HepG2 (cell line): ENCODE measurements around the gene ICAM5. TPM values are rescaled to one million over a fixed set of nuclear protein-coding genes. Genes with fewer than 3 reads are reported as not detected.
"Not testable (repeated sequence)": the region's sequence is repeated elsewhere in the genome, so short reads cannot be mapped to it uniquely, and the experiment has no call there.

Experiments used
- ATAC-seq: fragments of 200-7000 bp; cut with Tn5 transposase; 3 replicates; pipeline ENCODE4 v1.9.1; 2020; ENCODE audit warnings: mild to moderate bottlenecking, moderate library complexity
- BruUV-seq: library from RNA; stranded (reverse); fragments of 400-500 nt; replicated peaks from 2 replicates; lab custom pipeline; 2021; lab: Mats Ljungman, UMichigan
- CTCF ChIA-PET: fragments of 300-600 bp; formaldehyde crosslinking; extraction: SDS; loops from one replicate; lab custom pipeline; 2021; ENCODE audit warnings: low total read pairs, inconsistent platforms, low intra/inter-chr PET ratio; lab: Yijun Ruan, JAX
- POLR2A ChIA-PET: fragments of 350-600 bp; sonication (Branson Sonifier 250); formaldehyde crosslinking; loops from one replicate; lab custom pipeline; 2020; ENCODE audit warnings: antibody characterized with exemption, inconsistent platforms; lab: Yijun Ruan, JAX
- DNase-seq: peaks from one replicate; pipeline ENCODE4 v3.0.0-alpha.2; 2015; ENCODE audit warnings: low spot score
- FAIRE-seq: peaks from 3 replicates; lab custom pipeline; 2011; peaks lifted over from hg19 to GRCh38; lab: Jason Lieb, UNC
- H2AFZ ChIP-seq: one replicate; pipeline ENCODE4 v1.6.1; 2011; ENCODE audit warnings: low read length, inconsistent platforms
- H3K27ac ChIP-seq: fragments of 300-600 bp; 3 replicates; pipeline ENCODE4 v1.8.0; 2011; ENCODE audit warnings: mixed run types, mild to moderate bottlenecking, mixed read lengths, low read length, inconsistent platforms; ENCODE audit not compliant: insufficient read depth; ENCODE audit errors: extremely low read length
- H3K27me3 ChIP-seq, 2 experiments: fragments of 200-600 bp in 1 of 2; 2 replicates in 1 of 2; 3 replicates in 1 of 2; pipeline versions ENCODE4 v1.6.0 to v1.8.0; 2011; ENCODE audit warnings: low read length in 2 of 2, mild to moderate bottlenecking in 2 of 2, moderate library complexity in 2 of 2, inconsistent platforms in 1 of 2; ENCODE audit not compliant: insufficient read depth in 2 of 2, control insufficient read depth in 1 of 2
- H3K36me3 ChIP-seq, 2 experiments: fragments of 200-600 bp in 1 of 2; replicated peaks in 1 of 2; 2 replicates in 1 of 2; 3 replicates in 1 of 2; pipeline versions ENCODE4 v1.5.1 to v1.8.0; 2011; ENCODE audit warnings: low read length in 2 of 2, inconsistent platforms in 1 of 2; ENCODE audit not compliant: insufficient read depth in 2 of 2, control insufficient read depth in 1 of 2
- H3K4me1 ChIP-seq: 2 replicates; pipeline ENCODE4 v1.5.1; 2012; ENCODE audit warnings: low read length, inconsistent platforms; ENCODE audit not compliant: insufficient read depth
- H3K4me2 ChIP-seq: 2 replicates; pipeline ENCODE4 v1.6.0; 2011; ENCODE audit warnings: low read depth, low read length, inconsistent platforms
- H3K4me3 ChIP-seq, 3 experiments: fragments of 200-600 bp in 1 of 3; sonication (generic), shearing (Covaris generic) in 1 of 3; replicated peaks in 1 of 3; 2 replicates each; pipeline ENCODE4 v1.5.1; 2011 to 2016; ENCODE audit warnings: low read length in 3 of 3, inconsistent platforms in 2 of 3, low read depth in 2 of 3, mild to moderate bottlenecking in 2 of 3, control low read depth in 1 of 3, mixed read lengths in 1 of 3; ENCODE audit not compliant: insufficient read depth in 1 of 3
- H3K79me2 ChIP-seq: one replicate; pipeline ENCODE4 v1.6.1; 2011; ENCODE audit warnings: low read length, inconsistent platforms; ENCODE audit not compliant: insufficient read depth
- H3K9ac ChIP-seq: 2 replicates; pipeline ENCODE4 v1.6.0; 2011; ENCODE audit warnings: mild to moderate bottlenecking, low read depth, low read length, inconsistent platforms; ENCODE audit not compliant: insufficient read depth
- H3K9me3 ChIP-seq: 2 replicates; pipeline ENCODE4 v1.5.1; 2012; ENCODE audit warnings: mild to moderate bottlenecking, low read length
- H4K20me1 ChIP-seq: 2 replicates; pipeline ENCODE4 v1.6.0; 2011; ENCODE audit warnings: inconsistent platforms, mild to moderate bottlenecking, low read length, moderate library complexity; ENCODE audit not compliant: insufficient read depth
- BCL6 ChIP-seq: IDR thresholded peaks from 2 replicates; pipeline ENCODE4 v1.6.1; 2016; ENCODE audit warnings: missing genetic modification reagents, missing compliant biosample characterization
- CBX5 ChIP-seq: sonication (generic); formaldehyde crosslinking; IDR thresholded peaks from 2 replicates; pipeline ENCODE4 v1.4.0; 2020; ENCODE audit warnings: missing genetic modification reagents, borderline replicate concordance
- ELF4 ChIP-seq: sonication (generic); formaldehyde crosslinking; IDR thresholded peaks from 2 replicates; pipeline ENCODE4 v1.5.0; 2020; ENCODE audit warnings: missing genetic modification reagents, mild to moderate bottlenecking, moderate library complexity, borderline replicate concordance
- ERF ChIP-seq: IDR thresholded peaks from 2 replicates; pipeline ENCODE4 v1.6.1; 2018; ENCODE audit warnings: missing biosample characterization, missing genetic modification reagents
- HNRNPL ChIP-seq: fragments of 200-400 bp; formaldehyde crosslinking; IDR thresholded peaks from 2 replicates; pipeline ENCODE4 v1.6.1; 2017; ENCODE audit warnings: mild to moderate bottlenecking, low read depth, low read length
- IKZF4 ChIP-seq: sonication (generic); formaldehyde crosslinking; IDR thresholded peaks from 2 replicates; pipeline ENCODE4 v1.5.1; 2020; ENCODE audit warnings: borderline replicate concordance, mild to moderate bottlenecking, low read depth, missing genetic modification reagents; ENCODE audit errors: not compliant biosample characterization
- KAT8 ChIP-seq: IDR thresholded peaks from 2 replicates; pipeline ENCODE4 v1.6.1; 2016; ENCODE audit warnings: missing genetic modification reagents, missing compliant biosample characterization
- MED1 ChIP-seq: sonication (generic); formaldehyde crosslinking; IDR thresholded peaks from 2 replicates; pipeline ENCODE4 v1.4.0; 2020; ENCODE audit warnings: missing genetic modification reagents
- RAD21 ChIP-seq: fragments of 450-650 bp; formaldehyde crosslinking; IDR thresholded peaks from 2 replicates; pipeline ENCODE4 v1.5.0; 2020; ENCODE audit warnings: mild to moderate bottlenecking
- SRSF1 ChIP-seq: fragments of 200-400 bp; formaldehyde crosslinking; optimal IDR thresholded peaks from 2 replicates; pipeline ENCODE3; 2017; ENCODE audit warnings: mild to moderate bottlenecking, low read depth, low read length, moderate library complexity
- TARDBP ChIP-seq: sonication (generic); formaldehyde crosslinking; IDR thresholded peaks from 2 replicates; pipeline ENCODE4 v1.8.0; 2022; ENCODE audit warnings: mild to moderate bottlenecking, missing genetic modification reagents
- ZNF331 ChIP-seq: sonication (generic); formaldehyde crosslinking; IDR thresholded peaks from 2 replicates; pipeline ENCODE4 v1.4.0; 2020; ENCODE audit warnings: missing genetic modification reagents
- ZNF674 ChIP-seq: sonication (generic); formaldehyde crosslinking; IDR thresholded peaks from 2 replicates; pipeline ENCODE4 v1.5.0; 2020; ENCODE audit warnings: low read depth, mild to moderate bottlenecking, missing genetic modification reagents
- WGBS: methylation state at CpG from one replicate; pipeline ENCODE4 v1.1.6; 2017; ENCODE audit warnings: low lambda C conversion rate; 5-methylcytosine and 5-hydroxymethylcytosine counted together
- in situ Hi-C: cut with HindIII; loops from 2 replicates; pipeline ENCODE4 v1.10.0; 2017; ENCODE audit warnings: low pct_unique_long_range_greater_than_20kb; ENCODE audit not compliant: extremely low pct_ligation_motif_present
- intact Hi-C: fragments of 100-400 bp; cut with micrococcal nuclease; formaldehyde crosslinking; loops from one replicate; pipeline ENCODE4 v1.10.0; 2022; ENCODE audit not compliant: unreplicated experiment
- polyA plus RNA-seq, 8 experiments: library from polyadenylated mRNA; depleted of rRNA in 3 of 8; stranded (reverse) in 7 of 8; unstranded in 1 of 8; fragments of >200 nt; fragmentation: Illumina TruSeq in 4 of 8; extraction: Trizol in 4 of 8; gene quantifications; 2 replicates each; pipeline versions ENCODE4 v1.2.1 to v1.2.3, GENCODE V29; 2011 to 2016; ENCODE audit warnings: low read depth in 4 of 8, missing spikeins in 1 of 8, mixed read lengths in 1 of 8; ENCODE audit not compliant: insufficient read depth in 1 of 8
- total RNA-seq, 5 experiments: library from RNA; depleted of rRNA; stranded (reverse); fragments of >200 nt; fragmentation: Illumina TruSeq; extraction: Trizol; gene quantifications; 2 replicates each; pipeline ENCODE4 v1.2.3, GENCODE V29; 2016; ENCODE audit warnings: low read depth in 1 of 5
- TF ChIP-seq, protein P1 (sequence below): sonication (generic); formaldehyde crosslinking; IDR thresholded peaks from 2 replicates; pipeline ENCODE4 v1.4.0; 2020; ENCODE audit warnings: missing genetic modification reagents, mild to moderate bottlenecking, borderline replicate concordance
- TF ChIP-seq, protein P2 (sequence below): sonication (generic); formaldehyde crosslinking; IDR thresholded peaks from 2 replicates; pipeline ENCODE4 v1.8.0; 2022; ENCODE audit warnings: missing genetic modification reagents, mild to moderate bottlenecking, moderate library complexity, borderline replicate concordance
- TF ChIP-seq, protein P3 (sequence below): sonication (generic); formaldehyde crosslinking; IDR thresholded peaks from 2 replicates; pipeline ENCODE4 v1.5.0; 2020; ENCODE audit warnings: mild to moderate bottlenecking, missing genetic modification reagents, moderate library complexity
- TF ChIP-seq, protein P4 (sequence below): sonication (generic); formaldehyde crosslinking; IDR thresholded peaks from 2 replicates; pipeline ENCODE4 v1.4.0; 2020; ENCODE audit warnings: mild to moderate bottlenecking, missing genetic modification reagents

ICAM5 gene
- total and polyA plus RNA-seq, 2 of the 13 experiments (the other 11 are each of a cell fraction or from before 2014, with no cell fraction given) = 0.46 to 1.6 TPM

DNA sequence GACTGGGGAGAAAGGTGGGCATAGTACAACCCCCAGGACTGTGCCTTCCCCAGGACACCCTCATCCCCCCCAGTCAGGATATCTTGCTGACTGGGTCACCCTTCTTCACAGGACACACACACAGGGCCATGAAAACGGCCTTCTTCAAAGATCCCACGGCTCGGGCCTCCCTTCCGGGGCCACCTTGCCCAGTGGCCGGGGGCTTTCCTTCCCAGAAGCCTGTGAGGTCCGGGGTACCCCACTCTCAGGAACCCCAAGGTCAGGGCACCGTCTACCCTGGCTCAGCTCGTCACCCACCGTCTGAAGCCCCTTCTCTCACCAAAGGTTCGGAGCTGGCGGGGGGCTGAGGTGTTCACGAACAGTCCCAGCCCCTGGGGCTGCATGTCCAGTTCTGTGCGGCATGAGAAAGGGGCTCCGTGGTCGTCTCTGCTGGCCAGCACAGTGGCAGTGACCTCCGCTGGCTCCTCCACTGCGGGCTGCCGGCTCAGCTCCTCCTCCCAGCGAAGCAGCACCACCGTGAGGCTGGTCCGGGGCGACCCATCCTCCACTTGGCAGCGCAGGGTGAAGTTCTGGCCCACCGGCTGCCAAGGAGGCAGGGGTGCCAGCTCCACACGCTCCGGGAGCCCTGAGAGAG lies 45.7 kb downstream of the ICAM5 start (continued):
- TF ChIP-seq IKZF4 (CRISPR knock-in tag) = peak; percentile 7
- TF ChIP-seq HNRNPL = peak; percentile 97
- TF ChIP-seq, protein P1, sequence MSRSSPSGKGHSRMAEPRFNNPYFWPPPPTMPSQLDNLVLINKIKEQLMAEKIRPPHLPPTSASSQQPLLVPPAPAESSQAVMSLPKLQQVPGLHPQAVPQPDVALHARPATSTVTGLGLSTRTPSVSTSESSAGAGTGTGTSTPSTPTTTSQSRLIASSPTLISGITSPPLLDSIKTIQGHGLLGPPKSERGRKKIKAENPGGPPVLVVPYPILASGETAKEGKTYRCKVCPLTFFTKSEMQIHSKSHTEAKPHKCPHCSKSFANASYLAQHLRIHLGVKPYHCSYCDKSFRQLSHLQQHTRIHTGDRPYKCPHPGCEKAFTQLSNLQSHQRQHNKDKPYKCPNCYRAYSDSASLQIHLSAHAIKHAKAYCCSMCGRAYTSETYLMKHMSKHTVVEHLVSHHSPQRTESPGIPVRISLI (CRISPR knock-in tag) = peak; percentile 10; the same call in 1 of the 2 replicates
- TF ChIP-seq, protein P2, sequence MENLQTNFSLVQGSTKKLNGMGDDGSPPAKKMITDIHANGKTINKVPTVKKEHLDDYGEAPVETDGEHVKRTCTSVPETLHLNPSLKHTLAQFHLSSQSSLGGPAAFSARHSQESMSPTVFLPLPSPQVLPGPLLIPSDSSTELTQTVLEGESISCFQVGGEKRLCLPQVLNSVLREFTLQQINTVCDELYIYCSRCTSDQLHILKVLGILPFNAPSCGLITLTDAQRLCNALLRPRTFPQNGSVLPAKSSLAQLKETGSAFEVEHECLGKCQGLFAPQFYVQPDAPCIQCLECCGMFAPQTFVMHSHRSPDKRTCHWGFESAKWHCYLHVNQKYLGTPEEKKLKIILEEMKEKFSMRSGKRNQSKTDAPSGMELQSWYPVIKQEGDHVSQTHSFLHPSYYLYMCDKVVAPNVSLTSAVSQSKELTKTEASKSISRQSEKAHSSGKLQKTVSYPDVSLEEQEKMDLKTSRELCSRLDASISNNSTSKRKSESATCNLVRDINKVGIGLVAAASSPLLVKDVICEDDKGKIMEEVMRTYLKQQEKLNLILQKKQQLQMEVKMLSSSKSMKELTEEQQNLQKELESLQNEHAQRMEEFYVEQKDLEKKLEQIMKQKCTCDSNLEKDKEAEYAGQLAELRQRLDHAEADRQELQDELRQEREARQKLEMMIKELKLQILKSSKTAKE (CRISPR knock-in tag) = 0 out of 2 replicates have a peak, but pooled peaks have one; percentile 47
- TF ChIP-seq, protein P3, sequence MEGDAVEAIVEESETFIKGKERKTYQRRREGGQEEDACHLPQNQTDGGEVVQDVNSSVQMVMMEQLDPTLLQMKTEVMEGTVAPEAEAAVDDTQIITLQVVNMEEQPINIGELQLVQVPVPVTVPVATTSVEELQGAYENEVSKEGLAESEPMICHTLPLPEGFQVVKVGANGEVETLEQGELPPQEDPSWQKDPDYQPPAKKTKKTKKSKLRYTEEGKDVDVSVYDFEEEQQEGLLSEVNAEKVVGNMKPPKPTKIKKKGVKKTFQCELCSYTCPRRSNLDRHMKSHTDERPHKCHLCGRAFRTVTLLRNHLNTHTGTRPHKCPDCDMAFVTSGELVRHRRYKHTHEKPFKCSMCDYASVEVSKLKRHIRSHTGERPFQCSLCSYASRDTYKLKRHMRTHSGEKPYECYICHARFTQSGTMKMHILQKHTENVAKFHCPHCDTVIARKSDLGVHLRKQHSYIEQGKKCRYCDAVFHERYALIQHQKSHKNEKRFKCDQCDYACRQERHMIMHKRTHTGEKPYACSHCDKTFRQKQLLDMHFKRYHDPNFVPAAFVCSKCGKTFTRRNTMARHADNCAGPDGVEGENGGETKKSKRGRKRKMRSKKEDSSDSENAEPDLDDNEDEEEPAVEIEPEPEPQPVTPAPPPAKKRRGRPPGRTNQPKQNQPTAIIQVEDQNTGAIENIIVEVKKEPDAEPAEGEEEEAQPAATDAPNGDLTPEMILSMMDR (CRISPR knock-in tag) = peak; percentile 83
- TF ChIP-seq, protein P4, sequence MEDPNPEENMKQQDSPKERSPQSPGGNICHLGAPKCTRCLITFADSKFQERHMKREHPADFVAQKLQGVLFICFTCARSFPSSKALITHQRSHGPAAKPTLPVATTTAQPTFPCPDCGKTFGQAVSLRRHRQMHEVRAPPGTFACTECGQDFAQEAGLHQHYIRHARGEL (CRISPR knock-in tag) = no peak
- 0 out of 2 replicates have a peak, but pooled peaks have one; percentile 32 for TF ChIP-seq BCL6 (CRISPR knock-in tag)
- TF ChIP-seq TARDBP (CRISPR knock-in tag) = no peak
- TF ChIP-seq CBX5 = peak; percentile 34; the same call in 1 of the 2 replicates
- 0 out of 2 replicates have a peak, but pooled peaks have one; percentile 23 for TF ChIP-seq ERF
- TF ChIP-seq ZNF674 (CRISPR knock-in tag) = no peak
- TF ChIP-seq KAT8 (CRISPR knock-in tag) = peak; percentile 31; the same call in 1 of the 2 replicates
- TF ChIP-seq SRSF1 = peak; percentile 68
- TF ChIP-seq ZNF331 (CRISPR knock-in tag) = peak; percentile 68; the same call in 1 of the 2 replicates
- peak; percentile 43; the same call in 1 of the 2 replicates for TF ChIP-seq MED1 (CRISPR knock-in tag)
- no peak for TF ChIP-seq ELF4 (CRISPR knock-in tag)
- TF ChIP-seq RAD21 (CRISPR knock-in tag) = peak; percentile 48; the same call in 1 of the 2 replicates

DNA sequence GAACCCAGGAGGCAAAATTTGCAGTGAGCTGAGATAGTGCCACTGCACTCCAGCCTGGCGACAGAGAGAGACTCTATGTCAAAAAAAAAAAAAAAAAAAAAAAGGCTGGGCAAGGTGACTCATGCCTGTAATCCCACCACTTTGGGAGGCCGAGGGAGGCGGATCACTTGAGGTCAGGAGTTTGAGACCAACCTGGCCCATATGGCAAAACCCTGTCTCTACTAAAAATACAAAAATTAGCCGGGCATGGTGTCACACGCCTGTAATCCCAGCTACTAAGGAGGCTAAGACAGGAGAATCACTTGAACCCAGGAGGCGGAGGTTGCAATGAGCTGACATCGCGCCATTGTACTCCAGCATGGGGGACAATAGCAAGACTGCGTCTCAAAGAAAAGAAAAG lies 47.0 kb downstream of the ICAM5 start:
- WGBS = 83% methylated on average over 9 of the region's 9 CpGs
- H3K9ac ChIP-seq, DNase-seq, H3K27me3 ChIP-seq, H3K4me3 ChIP-seq, H3K27ac ChIP-seq, H3K36me3 ChIP-seq, H3K4me2 ChIP-seq, CTCF ChIA-PET, BruUV-seq, H2AFZ ChIP-seq, FAIRE-seq, H4K20me1 ChIP-seq, ATAC-seq, H3K9me3 ChIP-seq: not testable (repeated sequence)
- POLR2A ChIA-PET = interaction anchor here (6.1 to 6.9 kb wide), 2 partner anchors 44 to 66 kb away, joined by 46 to 79 read pairs; partner anchors contain the start of genes ICAM1 and TYK2
- in situ Hi-C loops (loop anchor here (5.0 kb wide), 1 partner anchor 46 kb away; the partner anchor contains the start of gene TYK2), intact Hi-C loops (loop anchor here (5.0 kb wide), 1 partner anchor 51 kb away; no protein-coding TSS in a partner anchor)
- peaks cover 24% of the 10 kb centered on the region for H3K79me2 ChIP-seq
- H3K4me1 ChIP-seq = peaks cover 62% of the 10 kb centered on the region
